Measurements from ENCODE around the gene BTNL9.
"Not testable (repeated sequence)": the region's sequence is repeated elsewhere in the genome, so short reads cannot be mapped to it uniquely, and the experiment has no call there.

Gene BTNL9

GRCh38 chr5:181101030-181101641 is 61.1 kb downstream of the BTNL9 start:
- not testable (repeated sequence) for DNase-seq

DNA sequence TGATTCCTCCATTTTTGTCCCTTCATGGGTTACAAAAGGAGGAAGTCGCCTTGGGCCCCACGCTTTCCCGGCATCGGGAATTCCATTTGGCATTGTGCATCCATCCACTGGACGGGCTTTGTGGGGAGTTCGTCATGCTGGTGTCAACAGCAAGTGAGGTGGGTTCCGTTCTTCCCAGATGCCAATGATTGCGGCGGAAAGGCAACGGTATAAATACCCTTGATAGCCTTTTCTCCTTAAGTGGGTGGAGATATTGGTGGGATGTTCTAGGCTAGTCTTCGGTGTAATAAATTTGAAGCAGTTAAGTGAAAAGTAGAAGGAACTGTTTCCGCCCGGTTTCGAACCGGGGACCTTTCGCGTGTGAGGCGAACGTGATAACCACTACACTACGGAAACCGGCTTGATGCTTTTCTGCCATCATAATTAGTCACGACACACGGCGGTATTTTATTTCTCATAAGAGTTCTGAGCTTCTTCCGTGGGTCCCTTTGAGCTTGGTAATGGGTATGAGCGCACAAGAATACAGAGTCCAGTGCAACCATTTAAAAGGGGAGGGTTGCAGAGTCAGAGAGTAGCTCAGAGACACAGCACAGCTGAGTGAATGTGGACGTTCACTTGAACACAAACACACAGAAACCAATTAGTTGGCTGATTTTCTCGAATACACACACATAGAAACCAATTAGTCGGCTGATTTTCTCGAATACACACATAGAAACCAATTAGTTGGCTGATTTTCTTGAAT is 62.0 kb downstream of the BTNL9 start:
- not testable (repeated sequence) for DNase-seq

DNA sequence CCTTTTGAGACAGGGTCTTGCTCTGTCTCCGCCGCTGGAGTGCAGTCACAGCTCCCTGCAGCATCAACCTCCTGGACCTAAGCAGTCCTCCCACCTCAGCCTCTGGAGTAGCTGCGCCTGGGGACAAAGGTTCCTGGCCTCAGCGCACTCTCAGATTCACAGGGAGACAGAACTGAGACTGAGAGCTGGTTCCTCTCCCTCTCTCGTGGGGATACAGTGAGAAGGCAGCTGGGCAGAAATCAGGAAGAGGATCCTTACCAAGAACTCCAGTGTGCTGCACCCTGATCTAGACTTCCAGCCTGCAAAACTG is 64.1 kb downstream of the BTNL9 start:
- DNase-seq = not testable (repeated sequence)

DNA sequence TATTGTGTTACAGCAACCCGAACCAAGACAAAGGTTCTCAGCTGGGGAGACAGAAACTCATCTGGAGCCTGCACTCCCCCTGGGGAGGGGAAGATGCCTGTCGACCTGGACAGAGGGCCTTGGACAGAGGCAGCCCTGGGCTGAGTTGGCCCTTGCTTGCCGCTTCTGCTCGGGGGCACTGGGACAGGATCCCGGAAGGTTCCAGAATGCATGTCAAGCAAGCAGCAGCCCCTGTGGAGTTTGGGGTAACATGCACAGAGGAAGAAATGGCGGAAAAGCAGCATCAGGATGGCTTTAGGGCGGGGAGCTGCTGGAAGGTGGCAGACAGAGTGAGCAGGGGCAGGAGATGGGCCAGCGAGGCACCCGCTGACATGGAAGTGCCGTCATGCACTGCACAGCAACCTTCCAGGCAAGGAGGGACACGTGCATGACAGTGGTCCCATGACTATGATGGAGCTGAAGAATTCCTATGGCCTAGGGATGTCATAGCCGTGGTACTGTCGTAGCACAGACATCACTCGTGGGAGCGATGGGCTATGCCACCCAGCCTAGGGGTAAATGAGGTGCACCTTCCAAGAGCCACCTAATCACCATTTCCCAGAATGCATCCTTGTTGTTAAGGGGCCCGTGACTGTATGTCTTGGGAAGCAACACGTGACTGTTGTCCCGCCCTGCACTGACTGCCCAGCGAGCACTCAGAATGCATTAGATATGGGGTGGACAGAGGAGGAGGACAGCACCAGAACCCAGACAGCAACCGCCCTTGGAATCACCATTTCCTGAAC is 64.7 kb downstream of the BTNL9 start:
- not testable (repeated sequence) for DNase-seq

DNA sequence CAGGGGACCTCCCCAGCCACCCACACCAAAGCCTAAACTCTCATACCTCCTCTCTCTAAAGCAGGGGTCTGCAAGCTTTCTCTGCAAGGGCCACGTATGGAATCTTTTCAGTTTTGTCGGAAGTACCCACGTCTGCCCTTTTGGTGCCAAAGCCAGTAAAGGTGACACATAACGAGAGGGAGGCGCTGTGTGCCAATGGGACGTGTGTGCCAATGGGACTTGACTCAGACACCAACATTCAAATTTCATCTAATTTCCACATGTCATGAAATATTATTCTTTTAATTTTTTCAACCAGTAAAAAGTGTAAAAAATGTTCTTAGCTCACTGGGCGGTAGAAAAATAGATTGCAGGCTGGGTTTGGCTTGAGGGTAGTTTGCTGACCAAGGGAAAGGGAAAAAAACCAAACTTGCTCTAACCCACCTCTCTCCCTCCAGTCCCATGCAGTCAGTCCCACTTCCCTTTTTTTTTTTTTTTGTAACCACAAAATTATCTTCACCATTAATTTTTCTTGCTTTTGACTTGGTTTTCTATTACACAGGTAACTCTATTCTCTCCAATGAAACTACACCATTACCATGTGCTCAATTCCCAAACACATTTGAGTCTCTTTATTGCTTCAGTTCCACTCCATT is 65.4 kb downstream of the BTNL9 start:
- DNase-seq = no peak

GRCh38 chr5:181107699-181108098 is 67.6 kb downstream of the BTNL9 start:
- no peak for DNase-seq

DNA sequence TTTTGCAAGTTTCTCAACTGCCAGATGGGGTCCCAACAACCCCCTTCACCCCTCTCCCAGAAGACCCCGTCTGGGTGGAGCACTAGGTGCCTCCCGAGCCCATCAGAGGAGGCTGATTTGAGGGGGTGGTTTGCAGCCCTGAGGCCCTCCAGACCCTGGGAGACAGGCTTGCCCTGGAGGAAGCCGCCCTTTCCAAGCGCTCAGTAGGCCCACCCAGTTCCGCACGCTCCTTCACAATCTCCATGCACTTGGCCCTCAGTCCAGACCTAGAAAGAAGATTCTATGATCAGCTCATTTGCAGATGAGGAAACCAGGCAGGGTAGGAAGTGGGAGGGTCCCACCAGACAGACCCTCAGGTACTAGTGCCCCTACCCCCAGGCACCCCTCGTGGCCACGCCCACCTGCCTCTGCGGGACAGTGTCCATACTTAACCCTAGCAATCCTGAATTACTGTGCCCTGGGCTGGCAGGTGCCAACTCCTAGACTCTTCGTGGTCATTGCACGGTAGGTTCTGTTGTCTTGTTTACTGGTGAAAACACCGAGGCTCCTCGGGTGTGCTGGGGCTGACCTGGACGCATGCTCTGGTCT is 68.6 kb downstream of the BTNL9 start:
- DNase-seq = no peak

- DNase-seq = no peak
Observed at GRCh38 chr5:181109489-181110013, 69.5 kb downstream of the BTNL9 start.

DNA sequence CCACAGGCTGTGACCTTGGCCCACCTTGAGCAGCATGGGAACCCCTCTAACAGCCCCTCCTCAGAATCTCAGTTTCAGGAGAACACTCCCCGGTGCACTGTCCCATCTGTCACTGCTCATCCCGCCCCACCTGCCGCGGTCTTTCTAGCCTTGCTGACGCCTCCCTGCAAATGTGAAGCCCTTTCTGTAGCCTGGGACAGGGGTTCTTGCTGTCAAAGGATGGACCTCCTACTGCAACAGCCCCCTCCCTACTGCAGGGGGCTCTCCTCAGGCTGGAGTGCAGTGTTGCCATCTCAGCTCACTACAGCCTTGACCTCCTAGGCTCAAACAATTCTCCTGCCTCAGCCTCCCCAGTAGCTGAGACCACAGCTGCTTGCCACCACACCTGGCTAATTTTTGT is 70.9 kb downstream of the BTNL9 start:
- DNase-seq = no peak
